Activated CD8-positive, alpha-beta memory T cell treated with anti-CD3 and anti-CD28 coated beads, Interleukin-2, amount 50 U/mL, for 4 hours (primary cell): ENCODE data around the gene HTR7.

ENCODE experiments used
- DNase-seq: peaks from one replicate; pipeline ENCODE4 v3.0.0-alpha.2; 2020

Gene HTR7

GRCh38 chr10:90732581-90732980, 125.3 kb downstream of the HTR7 start:
- DNase-seq: no peak

- no peak for DNase-seq
Measured at GRCh38 chr10:90723416-90724068, 134.3 kb downstream of the HTR7 start.

DNA sequence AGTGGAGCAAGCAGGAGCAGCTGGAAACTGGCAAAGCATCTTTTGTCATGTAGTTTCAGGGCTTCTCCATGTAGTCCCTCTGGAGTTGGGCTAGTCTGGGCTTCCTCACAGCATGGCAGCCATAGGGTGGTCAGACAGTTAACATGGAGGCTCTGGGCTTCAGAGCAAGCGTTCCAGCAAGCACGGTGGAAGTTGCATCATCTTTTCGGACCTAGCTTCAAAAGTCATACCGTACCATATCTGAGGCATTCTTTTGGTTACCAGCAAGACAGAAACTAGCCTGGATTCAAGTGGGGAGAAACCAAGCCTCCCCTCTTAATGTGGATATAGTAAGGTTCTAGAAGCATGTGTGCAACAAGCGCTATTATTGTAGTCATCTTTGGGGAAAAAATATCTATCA, 135.0 kb downstream of the HTR7 start:
- DNase-seq: no peak

- DNase-seq: no peak
Measured at GRCh38 chr10:90718182-90718581, 139.7 kb downstream of the HTR7 start.

GRCh38 chr10:90712529-90712928, 145.3 kb downstream of the HTR7 start:
- DNase-seq: no peak

- no peak for DNase-seq
Measured at GRCh38 chr10:90709727-90710126, 148.1 kb downstream of the HTR7 start.

- no peak for DNase-seq
Measured at GRCh38 chr10:90707657-90708056, 150.2 kb downstream of the HTR7 start.

GRCh38 chr10:90701428-90701827, 156.4 kb downstream of the HTR7 start:
- no peak for DNase-seq

DNA sequence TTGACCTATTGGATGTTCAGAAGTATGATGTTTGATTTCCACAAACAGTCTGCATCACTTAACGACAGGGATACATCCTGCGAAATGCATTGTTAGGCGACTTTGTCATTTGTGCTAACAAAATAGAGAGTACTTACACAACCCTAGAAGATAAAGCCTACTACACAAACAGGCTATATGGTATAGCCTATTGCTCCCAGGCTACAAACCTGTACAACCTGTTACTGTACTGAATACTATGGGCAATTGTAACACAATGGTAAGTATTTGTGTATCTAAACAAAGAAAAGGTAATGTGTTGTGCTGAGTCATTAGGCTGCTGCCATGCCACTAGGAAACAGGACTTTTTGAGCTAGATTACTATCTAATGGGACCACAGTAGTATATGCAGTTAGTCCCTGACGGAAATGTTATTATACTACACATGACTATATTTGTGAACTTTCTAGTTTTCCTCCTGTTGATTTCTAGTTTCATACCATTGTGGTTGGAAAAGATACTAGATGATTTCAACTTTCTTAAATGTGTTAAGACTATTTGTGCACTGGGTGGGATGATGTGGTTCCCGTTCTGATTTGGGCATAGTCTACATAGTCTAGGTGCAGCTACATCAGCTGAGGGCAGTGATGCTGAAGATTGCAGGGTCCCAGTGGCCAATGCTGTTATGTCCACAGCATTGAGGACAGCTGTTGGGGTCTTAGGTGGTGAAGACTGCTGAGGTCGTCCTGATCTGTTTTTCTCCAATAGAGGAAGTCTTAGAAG, 161.7 kb downstream of the HTR7 start:
- no peak for DNase-seq
